Hematopoietic multipotent progenitor cell treated with erythropoietin and hydrocortisone succinate and interleukin-3 and kit ligand, for 6 days (in vitro differentiated cells): Measurements from ENCODE around the gene ENAH.
"Not testable (repeated sequence)": the region's sequence is repeated elsewhere in the genome, so short reads cannot be mapped to it uniquely, and the experiment has no call there.

Experiments
- DNase-seq: peaks from one replicate; pipeline ENCODE4 v3.0.0-alpha.2; 2015

Gene ENAH

DNA sequence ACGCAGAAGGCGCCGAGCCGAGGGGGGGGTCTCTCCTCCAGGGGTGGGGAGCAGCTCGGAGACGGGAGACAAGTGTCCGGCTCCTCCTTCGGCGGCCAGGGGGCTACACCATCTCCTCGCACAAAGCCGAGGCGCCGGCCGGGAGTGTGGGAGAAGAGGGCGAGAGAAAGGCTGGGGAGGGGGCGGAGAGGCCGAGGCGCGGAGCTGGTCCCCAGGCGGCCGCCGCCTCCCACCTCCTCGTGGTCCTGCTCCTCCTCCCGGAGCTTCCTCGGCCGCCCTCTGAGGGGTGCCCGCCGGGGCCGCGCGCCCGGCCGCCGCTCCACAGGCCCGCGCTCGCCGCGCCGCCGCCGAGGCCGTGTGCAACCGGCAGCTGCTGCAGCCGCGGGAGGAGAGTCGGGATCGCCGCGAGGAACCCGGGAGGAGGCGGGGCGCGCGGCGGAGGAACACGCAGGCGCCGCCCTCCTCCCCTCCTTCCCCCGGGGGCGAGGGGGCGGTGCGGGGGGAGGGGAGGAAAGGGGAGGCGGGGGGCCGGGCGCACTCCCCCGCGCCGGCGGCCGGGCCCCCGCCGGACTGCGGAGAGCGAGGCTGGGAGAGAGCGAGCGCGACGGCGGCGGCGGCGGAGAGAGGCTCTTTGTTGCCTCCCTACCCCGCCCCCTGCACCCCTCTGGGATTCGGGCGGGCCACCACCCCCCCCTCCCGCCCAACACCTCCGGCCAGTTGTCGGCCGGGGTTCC is at the start of gene ENAH:
Gene ENAH (minus strand): TSS at position 395 of the 734 bp plus-strand sequence. CDS start 433 bp downstream, outside the sequence.
- DNase-seq: peak; percentile 56

DNA sequence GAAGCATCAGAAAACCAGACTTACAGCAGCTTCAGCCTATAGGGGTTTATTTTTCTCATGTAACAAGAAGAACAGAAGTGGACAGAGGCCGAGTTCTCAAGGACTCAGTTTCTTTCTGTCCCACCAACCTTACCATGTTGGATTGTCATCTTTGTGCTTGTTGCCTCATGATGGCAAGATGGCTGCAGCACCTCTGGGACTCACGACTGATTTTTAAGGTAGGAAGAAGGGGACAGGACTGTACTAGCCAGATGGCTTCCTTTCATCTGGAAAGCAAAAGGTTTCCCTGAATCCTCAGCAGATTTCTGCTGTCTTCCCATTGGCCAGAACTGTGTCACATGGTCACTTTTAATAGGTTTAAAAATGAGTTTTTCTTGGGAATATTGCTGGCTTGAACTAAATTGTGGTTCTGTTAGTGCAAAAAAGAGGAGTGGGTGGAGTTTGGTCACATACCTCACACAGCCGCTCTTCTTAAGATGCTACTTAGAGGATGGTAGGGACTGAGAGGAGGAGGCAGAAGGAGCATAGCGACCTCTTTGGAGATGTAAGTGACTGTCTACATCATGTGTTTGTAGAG is 48.1 kb upstream of the ENAH start:
- no peak for DNase-seq

DNA sequence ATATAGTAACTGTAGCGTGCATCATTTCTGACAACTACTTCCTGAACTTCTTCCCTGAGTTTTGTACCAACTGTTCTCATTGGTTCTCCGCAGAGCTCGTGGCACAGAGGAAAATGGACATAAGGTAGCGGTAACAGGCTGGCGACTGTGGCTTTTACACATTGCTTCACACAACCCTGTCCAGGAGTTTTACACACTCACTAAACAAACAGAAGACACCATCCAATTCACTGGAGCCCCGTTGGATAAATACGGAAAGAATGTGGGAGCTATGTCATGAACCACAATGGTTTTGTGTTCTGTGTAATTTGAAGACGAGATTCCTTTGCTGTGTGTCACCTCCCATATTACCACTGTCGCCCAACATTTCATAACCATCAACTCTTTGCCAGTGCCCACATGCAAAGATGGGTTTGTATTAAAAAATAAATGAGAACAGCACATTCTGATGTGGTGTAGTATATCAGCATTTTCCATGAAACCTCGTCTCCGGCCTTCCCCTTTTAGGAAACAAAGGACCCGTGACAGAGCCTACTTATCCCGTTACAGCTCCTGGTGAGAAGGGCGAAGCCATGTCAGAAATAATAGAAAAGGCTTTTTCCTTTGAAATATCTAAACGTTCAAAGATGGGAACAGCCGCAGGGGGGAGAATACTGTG is 47.4 kb upstream of the ENAH start:
- DNase-seq: no peak

DNA sequence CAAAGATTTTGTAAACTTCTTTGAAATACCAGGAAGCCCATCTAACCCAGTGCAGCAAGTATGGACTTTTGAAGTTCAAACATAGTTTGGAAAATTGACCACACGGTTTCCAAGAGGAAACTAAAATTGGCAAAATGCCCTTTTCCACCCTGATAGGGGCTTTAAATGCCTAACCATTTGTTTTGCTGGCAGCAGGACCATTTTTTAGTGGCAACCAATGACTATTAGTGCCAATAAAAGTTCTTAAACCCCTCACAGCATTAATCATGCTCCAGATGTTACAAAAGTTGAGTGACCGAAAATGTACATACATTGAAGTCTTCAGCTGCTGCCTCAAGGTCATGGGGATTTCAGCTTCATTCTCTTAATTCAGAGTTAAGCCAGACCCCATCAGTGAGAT is 46.4 kb upstream of the ENAH start:
- DNase-seq: no peak

DNA sequence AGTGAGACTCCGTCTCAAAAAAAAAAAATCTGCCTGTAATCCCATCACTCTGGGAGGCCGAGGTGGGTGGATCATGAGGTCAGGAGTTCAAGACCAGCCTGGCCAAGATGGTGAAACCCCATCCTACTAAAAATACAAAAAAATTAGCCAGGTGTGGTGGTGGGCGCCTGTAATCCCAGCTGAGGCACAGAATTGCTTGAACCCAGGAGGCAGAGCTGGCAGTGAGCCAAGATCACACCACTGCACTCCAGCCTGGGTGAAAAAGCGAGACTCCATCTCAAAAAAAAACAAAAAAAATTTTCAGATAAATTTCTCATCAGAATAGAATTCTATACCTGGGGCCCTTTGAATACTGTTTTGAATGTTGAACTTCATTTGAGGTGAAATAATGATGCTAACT is 45.3 kb upstream of the ENAH start:
- DNase-seq: not testable (repeated sequence)

DNA sequence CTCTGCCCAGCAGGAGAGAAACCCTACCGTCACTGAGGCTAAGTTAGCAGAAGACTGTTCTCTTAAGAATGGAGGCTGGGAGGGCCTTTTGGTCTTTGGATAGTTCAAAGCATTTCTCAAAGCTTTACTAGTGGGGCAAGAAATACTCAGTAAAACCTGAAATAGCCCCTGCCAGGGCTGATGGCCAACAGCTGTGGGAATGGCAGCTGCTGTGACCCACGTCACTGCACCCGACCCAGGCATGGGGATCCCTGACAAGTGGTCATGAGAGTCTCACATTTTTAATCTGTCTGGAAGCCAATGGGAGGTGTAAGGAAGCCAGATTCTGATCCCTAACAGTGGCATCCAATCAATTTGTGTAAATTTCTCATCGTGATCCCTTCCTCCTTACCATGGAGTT is 44.5 kb upstream of the ENAH start:
- no peak for DNase-seq

DNA sequence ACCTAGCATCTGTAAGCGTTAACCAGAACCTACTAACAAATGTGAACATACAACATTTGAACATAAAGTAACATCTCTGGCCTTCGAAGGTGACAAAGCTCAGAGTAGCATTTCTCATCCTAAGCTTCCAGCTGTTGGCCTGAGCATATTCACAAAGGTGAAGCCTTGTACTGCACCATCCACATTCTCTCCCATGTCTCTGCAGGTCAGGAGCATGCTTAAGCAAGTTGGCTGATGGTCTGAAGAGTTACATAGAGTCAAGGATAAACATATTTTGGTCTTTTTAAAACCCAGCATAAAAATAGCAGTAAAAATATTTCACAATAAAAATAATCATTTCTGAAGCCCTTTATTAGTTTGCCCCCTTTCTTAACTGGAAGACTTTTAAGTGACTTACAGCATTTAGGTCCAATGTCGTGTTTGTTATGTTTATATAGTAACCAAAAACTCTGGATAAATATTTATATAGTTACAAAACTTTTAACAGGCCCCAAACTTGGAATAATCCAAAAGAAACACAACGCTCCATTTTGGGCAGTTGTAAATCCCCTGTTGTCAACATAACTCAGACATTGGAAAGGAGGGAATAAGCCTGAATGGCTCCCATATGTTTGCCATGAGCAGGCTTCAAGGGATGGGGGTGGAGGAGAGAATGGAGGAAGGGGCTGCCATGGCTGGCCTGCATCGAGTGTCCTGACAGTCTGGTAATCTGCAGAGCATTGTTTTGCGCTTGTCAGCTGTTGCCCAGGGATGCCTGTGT is 42.8 kb upstream of the ENAH start:
- no peak for DNase-seq

DNA sequence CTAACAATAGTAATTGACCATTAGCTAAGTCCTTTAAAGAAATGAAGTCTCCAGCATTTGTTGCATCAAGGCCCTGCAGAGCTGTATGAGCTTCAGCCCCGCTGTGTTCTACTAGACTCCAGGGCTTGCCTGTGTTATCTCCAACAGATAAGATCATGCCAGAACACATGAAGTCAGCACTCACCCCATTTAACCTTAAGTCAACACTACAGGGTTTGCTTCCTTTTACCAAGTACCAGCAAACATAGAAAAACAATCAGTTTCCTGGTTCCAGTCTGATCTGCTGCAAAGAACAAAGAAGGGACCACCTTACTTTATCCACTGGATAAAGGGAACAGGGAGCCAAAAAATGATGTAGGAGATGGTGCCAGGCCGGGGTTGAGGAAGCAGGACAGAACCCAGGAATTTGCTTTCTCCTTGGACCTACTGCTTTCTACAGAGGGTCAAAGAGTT is 41.3 kb upstream of the ENAH start:
- peak; percentile 66 for DNase-seq

DNA sequence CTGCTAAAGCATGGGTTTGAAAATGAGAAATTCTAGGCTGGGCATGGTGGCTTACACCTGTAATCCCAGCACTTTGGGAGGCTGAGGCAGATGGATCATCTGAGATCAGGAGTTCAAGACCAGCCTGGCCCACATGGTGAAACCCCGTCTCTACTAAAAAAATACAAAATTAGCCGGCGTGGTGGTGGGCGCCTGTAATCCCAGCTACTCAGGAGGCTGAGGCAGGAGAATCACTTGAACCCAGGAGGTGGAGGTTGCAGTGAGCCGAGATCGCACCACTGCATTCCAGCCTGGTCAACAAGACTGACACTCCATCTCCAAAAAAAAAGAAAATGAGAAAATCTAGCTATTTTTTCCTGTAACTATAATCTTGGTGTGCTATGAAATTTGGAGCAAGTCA is 40.8 kb upstream of the ENAH start:
- not testable (repeated sequence) for DNase-seq

DNA sequence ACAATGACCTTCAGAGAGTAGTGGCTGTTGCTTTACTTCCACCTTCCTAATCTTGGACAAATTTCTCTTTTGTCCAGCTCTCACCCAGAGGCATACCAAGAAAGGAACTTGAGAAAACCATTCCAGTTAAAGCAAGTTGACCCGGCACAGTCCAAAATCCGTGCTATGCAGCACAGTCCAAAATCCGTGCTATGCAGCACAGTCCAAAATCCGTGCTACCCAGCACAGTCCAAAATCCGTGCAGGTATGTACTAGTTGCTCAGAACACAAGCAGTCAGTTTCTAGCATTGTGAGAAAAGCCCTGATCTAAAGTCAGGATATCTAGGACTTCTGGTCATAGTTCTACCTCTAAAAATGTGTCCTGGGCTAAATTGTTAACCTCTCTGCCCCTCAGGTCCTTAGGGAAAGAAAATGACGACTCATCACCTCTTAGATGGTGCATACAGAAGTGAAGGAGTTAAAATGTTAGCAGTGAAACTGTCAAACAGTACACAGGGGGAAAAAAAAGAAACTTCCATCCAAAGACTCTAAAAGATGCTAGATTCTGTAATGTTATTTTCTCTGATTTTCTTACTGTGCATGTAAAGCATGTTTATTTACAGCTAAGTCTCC is 40.3 kb upstream of the ENAH start:
- DNase-seq: no peak

DNA sequence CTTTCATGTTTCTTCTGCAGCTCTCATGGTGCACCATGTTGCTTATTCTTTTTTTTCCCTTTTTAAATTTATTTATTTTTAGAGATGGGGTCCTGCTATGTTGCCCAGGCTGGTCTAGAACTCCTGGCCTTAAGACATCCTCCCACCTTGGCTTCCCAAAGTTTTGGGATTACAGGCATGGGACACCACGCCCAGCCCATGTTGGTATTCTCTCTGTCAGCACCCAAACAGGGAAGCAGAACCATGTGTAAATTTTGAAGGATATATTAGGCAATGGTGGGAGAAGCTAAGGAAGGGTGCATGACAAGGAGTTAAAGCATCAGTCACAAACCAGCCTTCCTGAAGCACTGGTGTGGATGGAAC is 39.6 kb upstream of the ENAH start:
- DNase-seq: no peak

DNA sequence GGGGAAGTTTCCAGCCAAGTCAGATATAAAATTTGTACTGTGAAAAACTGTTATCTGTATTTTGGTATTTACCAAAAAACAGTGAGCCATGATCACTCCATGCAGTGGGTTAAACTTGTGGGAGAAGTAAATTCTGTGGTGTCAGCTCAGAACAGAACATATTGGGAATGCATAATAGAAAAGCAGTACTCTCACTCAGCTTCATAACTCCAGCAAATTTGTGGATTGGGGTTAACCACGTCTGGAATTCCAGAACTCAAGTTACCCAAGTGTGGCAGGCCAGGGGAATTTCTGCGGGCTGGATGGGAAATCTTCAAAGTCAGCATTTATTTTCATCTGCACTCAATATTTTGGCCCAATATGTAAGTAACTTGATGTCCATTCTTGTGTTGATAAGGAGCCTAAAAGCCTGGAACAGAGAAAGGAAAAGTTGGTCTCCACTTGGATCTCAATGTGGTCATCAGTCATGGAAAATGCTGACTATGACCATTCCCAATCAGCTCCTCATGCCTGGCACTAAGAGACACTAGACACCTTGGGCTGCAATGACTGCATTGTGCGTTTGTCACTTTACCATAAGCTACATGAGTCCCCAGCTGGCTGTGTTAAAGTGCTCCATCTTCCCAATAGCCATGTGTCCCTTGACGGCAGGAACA is 39.1 kb upstream of the ENAH start:
- DNase-seq: no peak

DNA sequence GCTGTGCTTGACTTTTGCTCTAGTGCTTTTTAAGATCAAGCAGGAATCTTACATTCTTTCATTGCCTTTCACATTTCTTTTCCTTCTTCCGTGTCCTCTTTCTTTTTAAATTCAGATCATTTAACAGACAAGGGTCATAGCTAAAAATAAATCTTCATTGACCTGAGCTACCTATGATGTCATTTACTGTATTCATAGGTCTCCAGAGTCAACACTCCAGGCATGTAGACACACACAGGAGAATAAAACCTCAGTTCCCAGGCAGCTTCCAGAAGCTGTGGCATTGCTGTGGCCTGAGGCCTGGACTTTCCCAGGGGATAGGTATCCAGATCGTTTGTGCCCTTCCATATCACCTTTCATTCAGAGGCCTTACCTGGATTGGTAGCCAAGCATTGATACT is 38.5 kb upstream of the ENAH start:
- DNase-seq: no peak

DNA sequence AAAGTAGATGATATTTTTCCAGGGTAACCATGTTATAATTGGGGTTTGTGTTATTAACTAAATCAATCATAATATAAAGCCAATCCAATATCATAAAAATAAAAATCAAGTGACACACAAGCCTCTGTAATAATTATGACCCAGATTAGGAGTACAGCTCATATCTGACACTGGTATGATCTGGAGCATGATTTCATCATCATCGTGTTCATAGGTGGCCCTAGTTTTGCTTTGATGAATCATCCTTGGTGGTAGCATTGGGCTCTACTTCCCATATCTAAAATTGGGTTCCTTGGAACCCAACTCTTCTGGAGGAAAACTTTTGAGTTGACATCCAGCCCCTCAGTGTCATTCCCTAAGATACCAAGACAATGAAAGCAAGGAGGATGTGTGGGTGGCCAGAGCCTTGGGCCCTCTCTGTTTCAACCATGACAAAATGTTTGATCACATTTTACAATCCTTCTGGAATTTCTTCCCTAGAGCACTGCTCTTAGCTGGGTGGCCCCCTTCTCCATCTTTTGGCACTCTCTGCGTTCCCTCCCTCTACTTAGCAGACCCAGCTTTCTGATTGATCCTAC is 37.0 kb upstream of the ENAH start:
- no peak for DNase-seq

DNA sequence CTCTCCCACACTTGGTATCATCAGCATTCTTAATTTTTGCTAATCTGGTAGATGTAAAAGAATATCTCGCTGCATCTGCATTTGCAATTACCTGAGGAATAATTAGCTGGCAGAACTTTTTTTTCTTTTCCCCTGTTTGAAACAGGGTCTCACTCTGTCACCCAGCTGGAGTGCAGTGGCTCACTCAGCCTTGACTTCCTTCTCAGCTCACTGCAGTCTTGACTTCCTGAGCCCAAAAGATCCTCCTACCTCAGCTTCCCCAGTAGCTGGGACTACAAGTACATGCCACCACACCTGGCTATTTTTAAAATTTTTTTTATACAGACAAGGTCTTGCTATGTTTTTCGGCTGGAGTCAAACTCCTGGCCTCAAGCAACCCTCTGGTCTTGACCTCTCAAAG is 35.4 kb upstream of the ENAH start:
- no peak for DNase-seq

DNA sequence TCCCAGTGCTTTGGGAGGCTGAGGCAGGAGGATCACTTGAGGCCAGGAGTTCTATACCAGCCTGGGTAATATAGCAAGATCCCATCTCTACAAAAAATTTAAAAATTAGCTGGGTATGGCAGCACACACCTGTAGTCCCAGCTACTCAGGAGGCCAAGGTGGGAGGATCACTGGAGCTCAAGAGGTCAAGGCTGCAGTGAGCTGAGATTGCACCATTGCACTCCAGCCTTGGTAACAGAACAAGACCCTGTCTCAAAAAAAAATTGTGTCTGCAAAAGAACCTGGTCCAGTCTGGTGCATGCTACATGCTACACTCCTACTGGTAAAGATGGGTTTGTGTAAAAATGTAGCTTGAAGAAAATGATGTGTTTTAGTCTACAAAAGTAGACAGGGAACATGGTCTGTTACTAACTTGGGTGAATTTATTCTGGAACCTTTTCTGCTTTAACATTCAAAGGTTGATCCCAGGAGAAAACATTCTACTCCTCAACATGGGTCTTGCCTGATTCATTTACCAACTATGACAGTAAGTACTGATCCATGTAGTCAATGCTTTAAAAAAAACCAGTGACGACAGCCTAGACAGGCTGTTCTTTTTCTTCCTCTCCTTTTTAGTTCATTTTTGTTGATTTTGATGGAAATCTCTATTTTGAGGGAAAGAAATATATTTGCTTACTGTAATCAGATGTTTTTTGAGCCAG is 32.7 kb upstream of the ENAH start:
- no peak for DNase-seq

DNA sequence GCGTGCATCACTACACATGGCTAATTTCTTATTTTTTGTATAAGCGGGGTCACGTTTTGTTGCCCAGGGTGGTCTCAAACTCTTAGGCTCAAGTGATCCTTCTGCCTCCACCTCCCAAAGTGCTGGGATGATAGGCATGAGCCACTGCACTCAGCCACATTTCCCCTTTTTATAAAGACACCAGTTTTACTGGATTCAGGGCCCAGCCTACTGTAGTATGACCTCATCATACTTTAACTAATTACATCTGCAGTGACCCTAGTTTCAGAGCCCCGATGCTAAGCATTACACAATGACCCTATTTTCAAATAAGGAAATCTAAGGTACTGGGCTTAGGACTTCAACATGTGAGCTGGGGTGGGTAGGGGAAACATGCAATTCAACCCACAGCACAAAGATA is 31.8 kb upstream of the ENAH start:
- DNase-seq: no peak

DNA sequence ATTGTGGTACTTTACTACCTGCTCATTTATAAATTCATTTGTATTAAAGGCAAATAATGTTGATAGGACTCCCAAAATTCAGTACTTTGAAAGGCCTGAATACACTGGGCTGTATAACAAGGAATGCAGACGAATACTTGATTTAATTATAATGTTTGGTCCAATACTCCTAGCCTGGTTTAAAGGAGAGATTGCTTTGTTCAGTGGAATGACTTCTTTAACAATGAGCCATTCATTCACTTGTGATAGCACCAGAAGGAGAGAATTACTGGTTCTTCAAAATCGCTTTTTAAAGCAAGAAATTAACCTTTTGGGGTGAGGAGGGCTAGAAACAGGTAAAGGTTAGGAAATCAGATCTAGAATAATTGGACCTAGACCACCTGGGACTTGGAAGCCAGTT is 28.3 kb upstream of the ENAH start:
- no peak for DNase-seq

DNA sequence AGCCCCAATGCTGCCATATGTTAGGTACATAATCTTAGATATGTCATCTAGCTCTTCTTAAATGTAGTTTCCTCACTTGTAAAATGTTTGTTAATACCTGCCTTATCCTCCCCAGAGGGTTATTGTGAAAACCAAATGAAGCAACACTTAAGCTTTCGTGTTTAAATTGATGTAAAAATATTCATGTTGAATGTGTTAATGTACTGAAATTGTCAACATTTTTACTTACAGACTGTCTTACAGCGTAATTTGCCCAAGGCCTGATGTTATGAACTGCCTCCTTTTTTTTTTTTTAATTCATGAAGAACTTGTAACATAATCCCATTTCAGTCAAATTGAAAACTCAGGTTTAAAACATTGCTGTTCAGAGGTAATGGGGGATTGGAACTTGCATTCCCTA is 25.6 kb upstream of the ENAH start:
- no peak for DNase-seq

DNA sequence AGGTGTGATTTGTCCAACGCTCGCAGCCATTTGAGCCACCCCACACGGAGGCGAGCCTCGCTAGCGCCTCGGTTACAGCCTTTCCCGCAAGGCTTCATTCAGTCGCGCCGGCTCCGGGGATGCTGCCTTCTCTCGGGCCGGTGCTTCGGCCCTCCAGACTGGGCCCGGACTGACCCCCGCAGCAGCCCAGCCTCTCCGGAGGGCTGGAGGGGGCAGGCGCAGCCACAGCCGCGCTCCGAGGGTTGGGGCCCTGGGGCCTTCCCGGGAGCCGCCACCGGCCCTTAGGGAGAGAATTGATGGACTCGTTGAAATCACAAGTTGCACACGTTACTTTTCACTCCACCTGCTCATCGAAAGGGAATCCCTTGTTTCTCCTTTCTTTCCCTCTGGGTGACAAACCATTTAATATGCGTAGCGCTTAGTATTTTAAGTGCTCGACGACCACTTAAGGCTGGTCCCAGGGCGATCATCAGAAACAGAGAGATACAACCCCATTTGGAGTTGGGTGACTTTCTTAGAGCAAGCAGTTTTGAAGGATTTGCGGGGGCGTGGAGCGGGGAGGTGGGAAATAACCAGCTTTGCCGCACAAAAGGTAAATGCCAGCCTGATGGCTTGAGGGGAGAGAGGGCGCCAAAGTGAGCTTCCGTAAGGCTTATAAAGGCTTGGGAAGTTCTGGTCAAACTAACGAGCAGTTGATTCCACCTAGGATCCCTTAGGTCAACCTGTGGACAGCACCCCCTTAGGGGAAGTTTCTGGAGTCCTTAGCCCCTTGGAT is 24.6 kb upstream of the ENAH start:
- no peak for DNase-seq

DNA sequence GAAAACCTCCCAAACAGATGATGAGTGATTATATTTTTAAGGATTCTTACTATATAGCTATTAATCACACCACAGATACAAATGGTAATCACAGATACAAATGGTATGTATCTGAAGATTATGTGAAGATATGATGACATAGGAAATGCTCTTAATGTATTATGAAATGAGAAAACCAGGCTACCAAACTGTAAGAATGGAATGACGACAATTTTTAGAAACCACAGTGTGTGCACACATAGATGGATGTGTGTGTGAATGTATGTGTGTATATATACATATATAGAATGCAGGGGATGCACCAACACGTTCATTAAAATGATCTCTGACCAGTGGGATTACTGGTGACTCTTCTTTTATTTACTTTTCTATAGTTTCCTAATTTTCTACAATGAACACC is 21.5 kb upstream of the ENAH start:
- DNase-seq: no peak
